KMS-11 (cell line): ENCODE results near the gene LRRC37A3.
"Not testable (repeated sequence)": the region's sequence is repeated elsewhere in the genome, so short reads cannot be mapped to it uniquely, and the experiment has no call there.

Experiments used
- H2AFZ ChIP-seq: fragments of 200-600 bp; sonication (generic); 2 replicates; pipeline ENCODE4 v1.6.1; 2016; ENCODE audit warnings: antibody characterized with exemption, mixed run types, low read depth
- H3K27ac ChIP-seq: fragments of 200-600 bp; sonication (generic); 2 replicates; pipeline ENCODE4 v1.6.1; 2016; ENCODE audit warnings: mild to moderate bottlenecking, mixed run types
- H3K27me3 ChIP-seq: fragments of 200-600 bp; sonication (generic); 2 replicates; pipeline ENCODE4 v1.6.1; 2017; ENCODE audit warnings: mild to moderate bottlenecking, low read depth, mixed run types, moderate library complexity; ENCODE audit not compliant: insufficient read depth
- H3K36me3 ChIP-seq: fragments of 200-600 bp; sonication (generic); 2 replicates; pipeline ENCODE4 v1.6.1; 2017; ENCODE audit warnings: mild to moderate bottlenecking, mixed run types; ENCODE audit not compliant: insufficient read depth
- H3K4me1 ChIP-seq: fragments of 200-600 bp; sonication (generic); 2 replicates; pipeline ENCODE4 v1.6.1; 2016; ENCODE audit warnings: mild to moderate bottlenecking, low read depth, mixed run types; ENCODE audit not compliant: poor library complexity, severe bottlenecking
- H3K4me2 ChIP-seq: fragments of 200-600 bp; sonication (generic); 2 replicates; pipeline ENCODE4 v1.7.0; 2016; ENCODE audit warnings: mild to moderate bottlenecking, mixed run types
- H3K4me3 ChIP-seq: fragments of 200-600 bp; sonication (generic); IDR thresholded peaks from 2 replicates; pipeline ENCODE4 v1.6.1; 2017; ENCODE audit warnings: low read depth, low read length, mixed read lengths; ENCODE audit not compliant: insufficient read depth
- H3K79me2 ChIP-seq: fragments of 200-600 bp; sonication (generic); 2 replicates; pipeline ENCODE4 v1.6.1; 2016; ENCODE audit warnings: low read depth, mixed run types; ENCODE audit not compliant: insufficient read depth
- H3K9ac ChIP-seq: fragments of 200-600 bp; sonication (generic); 2 replicates; pipeline ENCODE4 v1.6.1; 2016; ENCODE audit warnings: mild to moderate bottlenecking, mixed run types
- H4K20me1 ChIP-seq: fragments of 200-600 bp; sonication (generic); 2 replicates; pipeline ENCODE4 v1.6.1; 2016; ENCODE audit warnings: mild to moderate bottlenecking, mixed run types; ENCODE audit not compliant: insufficient read depth
- CTCF ChIP-seq: fragments of 200-600 bp; sonication (generic); conservative IDR thresholded peaks from 2 replicates; pipeline ENCODE4 v1.6.1; 2017; ENCODE audit warnings: low read depth, mild to moderate bottlenecking, antibody characterized with exemption, low read length, moderate library complexity, mixed read lengths

The LRRC37A3 gene

DNA sequence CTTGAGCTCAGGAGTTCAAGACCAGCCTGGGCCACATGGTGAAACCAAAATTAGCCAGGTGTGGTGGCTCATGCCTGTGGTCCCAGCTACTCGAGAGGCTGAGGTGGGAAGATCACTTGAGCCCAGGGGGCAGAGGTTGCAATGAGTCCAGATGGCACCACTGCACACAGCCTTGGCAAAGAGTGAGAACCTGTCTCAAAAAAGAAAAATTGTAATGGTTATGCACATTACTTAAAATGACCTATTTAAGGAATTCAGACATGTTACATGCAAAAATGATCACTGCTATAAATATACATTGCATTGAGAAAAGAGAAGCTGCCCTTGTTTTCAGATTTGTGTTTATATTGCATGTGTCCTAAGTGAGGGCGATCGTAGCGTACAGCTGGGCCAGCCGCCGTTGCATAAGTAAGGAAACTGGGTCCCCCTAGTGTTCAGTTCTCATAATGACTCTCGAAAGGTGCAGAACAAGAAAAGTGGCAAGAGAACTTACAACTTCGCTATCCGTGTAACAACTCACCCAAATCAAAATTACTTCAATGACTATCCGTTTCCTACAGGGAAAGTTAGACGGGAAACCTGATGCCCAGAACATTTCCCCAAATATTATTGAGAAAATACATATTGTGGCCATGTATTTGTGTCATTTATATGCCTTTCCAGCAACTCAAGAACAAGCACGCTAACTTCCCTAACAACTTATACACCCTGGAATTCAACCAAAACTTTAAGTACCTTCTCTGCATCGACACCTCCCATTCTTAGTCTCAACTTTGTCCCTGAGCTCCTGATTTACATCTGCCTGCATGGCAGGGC lies 42.5 kb upstream of the LRRC37A3 start:
- H3K27me3 ChIP-seq, H3K4me3 ChIP-seq, H4K20me1 ChIP-seq, H3K9ac ChIP-seq, H3K79me2 ChIP-seq, H3K27ac ChIP-seq, H3K36me3 ChIP-seq: not testable (repeated sequence)
- Histone ChIP-seq H3K4me2 (peak overlapping the region; percentile 29; the same call in 1 of the 2 replicates), H3K4me1 (peaks cover 31% of the 10 kb centered on the region), H2AFZ (peak overlapping the region; percentile 23; the same call in 1 of the 2 replicates)
- TF ChIP-seq CTCF: peak; percentile 87

DNA sequence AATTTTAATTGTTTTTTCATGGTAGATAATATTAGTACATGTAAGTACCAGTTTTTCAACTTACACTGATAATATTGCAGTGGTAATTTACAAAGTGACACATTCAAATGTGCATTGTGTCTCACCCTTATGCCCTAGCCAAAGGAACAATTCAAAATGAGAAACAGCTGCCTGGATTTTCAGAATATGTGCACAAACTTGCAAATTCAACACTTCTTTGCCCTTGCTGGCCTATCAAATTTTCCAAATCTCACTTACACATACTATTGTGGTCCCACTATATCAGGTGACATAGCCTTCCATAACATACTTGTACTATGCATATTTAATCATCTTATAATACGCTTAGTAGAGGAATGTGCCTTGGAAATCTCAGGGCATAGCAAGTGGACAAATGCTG lies 32.6 kb upstream of the LRRC37A3 start:
- Histone ChIP-seq H3K27ac (no peak overlapping the region), H3K79me2 (no peaks in the 10 kb centered on the region), H3K4me3 (no peak overlapping the region), H2AFZ (no peak overlapping the region), H3K27me3 (no peaks in the 10 kb centered on the region), H3K4me1 (no peaks in the 10 kb centered on the region), H3K9ac (no peak overlapping the region), H4K20me1 (no peaks in the 10 kb centered on the region), H3K4me2 (no peak overlapping the region), H3K36me3 (no peaks in the 10 kb centered on the region)
- no peak for TF ChIP-seq CTCF

- Histone ChIP-seq H3K27me3 (no peaks in the 10 kb centered on the region), H3K9ac (no peak overlapping the region), H3K4me1 (no peaks in the 10 kb centered on the region), H4K20me1 (no peaks in the 10 kb centered on the region), H2AFZ (no peak overlapping the region), H3K4me3 (no peak overlapping the region), H3K27ac (no peak overlapping the region), H3K4me2 (no peak overlapping the region), H3K36me3 (no peaks in the 10 kb centered on the region), H3K79me2 (no peaks in the 10 kb centered on the region)
- TF ChIP-seq CTCF: no peak
These were observed 31.6 kb upstream of the LRRC37A3 start for GRCh38 chr17:64950871-64951270.

DNA sequence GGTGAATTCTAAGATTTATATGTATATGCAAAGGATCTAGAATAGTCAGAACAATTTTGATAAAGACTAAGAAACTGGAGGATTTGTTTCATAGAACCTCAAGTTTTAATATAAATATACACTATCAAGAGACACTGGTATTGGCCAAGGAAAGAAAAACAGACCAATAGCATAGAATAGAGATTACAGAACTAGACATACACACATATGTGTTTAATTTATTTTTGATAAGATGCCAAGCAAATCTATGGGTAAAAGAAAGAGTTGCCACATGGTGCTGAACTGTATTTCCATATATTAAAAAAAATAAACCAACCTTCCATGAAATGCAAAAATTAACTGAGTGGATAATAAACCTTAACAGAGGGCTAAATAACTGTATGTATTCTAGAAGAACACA lies 27.9 kb upstream of the LRRC37A3 start:
- no peak for TF ChIP-seq CTCF
- H3K27me3 ChIP-seq: no peaks in the 10 kb centered on the region
- H3K36me3 ChIP-seq: no peaks in the 10 kb centered on the region
- H3K79me2 ChIP-seq: no peaks in the 10 kb centered on the region
- H3K9ac ChIP-seq: no peak overlapping the region
- H3K27ac ChIP-seq: no peak overlapping the region
- no peak overlapping the region for H3K4me2 ChIP-seq
- H4K20me1 ChIP-seq: no peaks in the 10 kb centered on the region
- H3K4me3 ChIP-seq: no peak overlapping the region
- no peak overlapping the region for H2AFZ ChIP-seq
- no peaks in the 10 kb centered on the region for H3K4me1 ChIP-seq
